SK-N-SH treated with all-trans-retinoic acid at 6 μM for 48 hours (cell line): ENCODE results near the gene TBC1D2B.
"Not testable (repeated sequence)": the region's sequence is repeated elsewhere in the genome, so short reads cannot be mapped to it uniquely, and the experiment has no call there.

Experiments used
- ARNTL ChIP-seq: fragments of 450-650 bp; formaldehyde crosslinking; IDR thresholded peaks from 2 replicates; pipeline ENCODE4 v1.5.0; 2020; ENCODE audit warnings: low read depth, mild to moderate bottlenecking, moderate library complexity, borderline replicate concordance
- GLIS3 ChIP-seq: fragments of 250-450 bp; sonication (Bioruptor Pico); IDR thresholded peaks from 2 replicates; pipeline ENCODE4 v1.5.0; 2020; ENCODE audit warnings: mild to moderate bottlenecking, moderate library complexity
- ISL1 ChIP-seq: fragments of 250-450 bp; sonication (Bioruptor Pico); IDR thresholded peaks from 2 replicates; pipeline ENCODE4 v2.1.2; 2022; ENCODE audit warnings: mild to moderate bottlenecking, moderate library complexity
- PPARA ChIP-seq: fragments of 250-450 bp; sonication (Bioruptor Pico); IDR thresholded peaks from 2 replicates; pipeline ENCODE4 v1.5.0; 2020; ENCODE audit warnings: mild to moderate bottlenecking, borderline replicate concordance
- RARB ChIP-seq: fragments of 250-450 bp; sonication (Bioruptor Pico); IDR thresholded peaks from 2 replicates; pipeline ENCODE4 v1.8.0; 2021; ENCODE audit warnings: mild to moderate bottlenecking, moderate library complexity
- TCF4 ChIP-seq: fragments of 250-450 bp; sonication (Bioruptor Pico); IDR thresholded peaks from 2 replicates; pipeline ENCODE4 v1.8.0; 2021; ENCODE audit warnings: mild to moderate bottlenecking, moderate library complexity, borderline replicate concordance
- TOX ChIP-seq: fragments of 250-450 bp; sonication (Bioruptor Pico); IDR thresholded peaks from 2 replicates; pipeline ENCODE4 v1.8.0; 2021; ENCODE audit warnings: mild to moderate bottlenecking, moderate library complexity, borderline replicate concordance
- ZFP3 ChIP-seq: fragments of 250-450 bp; sonication (Bioruptor Pico); IDR thresholded peaks from 2 replicates; pipeline ENCODE4 v1.5.0; 2020; ENCODE audit warnings: mild to moderate bottlenecking, moderate library complexity
- ZFP30 ChIP-seq: fragments of 450-650 bp; formaldehyde crosslinking; IDR thresholded peaks from 2 replicates; pipeline ENCODE4 v1.5.0; 2022; ENCODE audit warnings: mild to moderate bottlenecking, moderate library complexity
- ZNF8 ChIP-seq: fragments of 450-650 bp; formaldehyde crosslinking; IDR thresholded peaks from 2 replicates; pipeline ENCODE4 v1.5.0; 2020; ENCODE audit warnings: mild to moderate bottlenecking, moderate library complexity
- TF ChIP-seq, protein P1 (sequence below): fragments of 250-450 bp; sonication (Bioruptor Pico); IDR thresholded peaks from 2 replicates; pipeline ENCODE4 v1.8.0; 2020; ENCODE audit warnings: mild to moderate bottlenecking, moderate library complexity, borderline replicate concordance
- TF ChIP-seq, protein P2 (sequence below): fragments of 250-450 bp; sonication (Bioruptor Pico); IDR thresholded peaks from 2 replicates; pipeline ENCODE4 v1.5.1; 2020; ENCODE audit warnings: low read depth, mild to moderate bottlenecking, moderate library complexity
- TF ChIP-seq, protein P3 (sequence below): fragments of 250-450 bp; sonication (Bioruptor Pico); IDR thresholded peaks from 2 replicates; pipeline ENCODE4 v1.8.0; 2021; ENCODE audit warnings: low read depth, mild to moderate bottlenecking, moderate library complexity, borderline replicate concordance

DNA sequence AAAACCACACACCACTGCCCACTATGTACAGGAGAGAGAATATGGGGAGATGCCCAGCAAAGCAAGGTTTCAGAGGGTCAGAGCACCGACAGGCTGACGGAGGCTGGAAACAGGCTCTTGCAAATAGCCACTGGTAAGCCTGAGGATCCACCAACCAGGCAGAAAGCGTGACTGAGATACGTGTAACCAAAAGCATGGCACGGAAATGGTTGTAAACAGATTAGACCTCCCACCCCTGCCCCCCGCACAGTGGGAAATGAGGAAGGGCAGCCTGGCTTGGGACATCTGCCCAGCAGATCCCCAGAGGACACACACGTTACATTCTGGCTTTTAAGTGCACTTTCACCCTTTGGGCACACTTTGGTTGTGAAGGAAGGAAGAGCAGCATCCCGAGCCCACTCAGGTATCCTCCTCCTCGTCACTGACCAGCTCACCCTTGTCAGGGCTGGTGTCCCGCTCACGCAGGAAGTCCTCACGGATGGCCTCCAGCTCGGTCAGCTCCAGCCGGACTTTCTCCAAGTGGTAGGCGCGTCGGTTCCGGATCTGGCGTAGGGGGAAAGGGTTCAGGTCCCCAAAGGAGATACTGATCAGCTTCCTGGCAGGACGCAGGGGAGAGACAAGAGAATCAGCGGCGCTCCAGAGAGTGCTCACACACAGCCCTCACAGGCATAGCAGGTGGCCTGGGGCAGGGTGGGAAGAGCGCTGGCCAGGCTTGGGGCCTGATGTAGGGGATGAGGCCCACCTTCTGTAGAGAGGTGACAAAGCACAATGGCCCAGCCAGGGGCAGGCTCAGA, 79.6 kb downstream of the TBC1D2B start:
- not testable (repeated sequence) for TF ChIP-seq ZNF8 (CRISPR knock-in tag); ZFP30 (CRISPR knock-in tag); ARNTL (CRISPR knock-in tag); ZFP3; TOX (CRISPR knock-in tag); RARB; TCF4 (CRISPR knock-in tag); PPARA (CRISPR knock-in tag); GLIS3 (CRISPR knock-in tag); ISL1 (CRISPR knock-in tag)
- TF ChIP-seq, protein P1, sequence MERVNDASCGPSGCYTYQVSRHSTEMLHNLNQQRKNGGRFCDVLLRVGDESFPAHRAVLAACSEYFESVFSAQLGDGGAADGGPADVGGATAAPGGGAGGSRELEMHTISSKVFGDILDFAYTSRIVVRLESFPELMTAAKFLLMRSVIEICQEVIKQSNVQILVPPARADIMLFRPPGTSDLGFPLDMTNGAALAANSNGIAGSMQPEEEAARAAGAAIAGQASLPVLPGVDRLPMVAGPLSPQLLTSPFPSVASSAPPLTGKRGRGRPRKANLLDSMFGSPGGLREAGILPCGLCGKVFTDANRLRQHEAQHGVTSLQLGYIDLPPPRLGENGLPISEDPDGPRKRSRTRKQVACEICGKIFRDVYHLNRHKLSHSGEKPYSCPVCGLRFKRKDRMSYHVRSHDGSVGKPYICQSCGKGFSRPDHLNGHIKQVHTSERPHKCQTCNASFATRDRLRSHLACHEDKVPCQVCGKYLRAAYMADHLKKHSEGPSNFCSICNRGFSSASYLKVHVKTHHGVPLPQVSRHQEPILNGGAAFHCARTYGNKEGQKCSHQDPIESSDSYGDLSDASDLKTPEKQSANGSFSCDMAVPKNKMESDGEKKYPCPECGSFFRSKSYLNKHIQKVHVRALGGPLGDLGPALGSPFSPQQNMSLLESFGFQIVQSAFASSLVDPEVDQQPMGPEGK, result not testable (repeated sequence)
- TF ChIP-seq, protein P2, sequence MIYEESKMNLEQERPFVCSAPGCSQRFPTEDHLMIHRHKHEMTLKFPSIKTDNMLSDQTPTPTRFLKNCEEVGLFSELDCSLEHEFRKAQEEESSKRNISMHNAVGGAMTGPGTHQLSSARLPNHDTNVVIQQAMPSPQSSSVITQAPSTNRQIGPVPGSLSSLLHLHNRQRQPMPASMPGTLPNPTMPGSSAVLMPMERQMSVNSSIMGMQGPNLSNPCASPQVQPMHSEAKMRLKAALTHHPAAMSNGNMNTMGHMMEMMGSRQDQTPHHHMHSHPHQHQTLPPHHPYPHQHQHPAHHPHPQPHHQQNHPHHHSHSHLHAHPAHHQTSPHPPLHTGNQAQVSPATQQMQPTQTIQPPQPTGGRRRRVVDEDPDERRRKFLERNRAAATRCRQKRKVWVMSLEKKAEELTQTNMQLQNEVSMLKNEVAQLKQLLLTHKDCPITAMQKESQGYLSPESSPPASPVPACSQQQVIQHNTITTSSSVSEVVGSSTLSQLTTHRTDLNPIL, result not testable (repeated sequence)
- TF ChIP-seq, protein P3, sequence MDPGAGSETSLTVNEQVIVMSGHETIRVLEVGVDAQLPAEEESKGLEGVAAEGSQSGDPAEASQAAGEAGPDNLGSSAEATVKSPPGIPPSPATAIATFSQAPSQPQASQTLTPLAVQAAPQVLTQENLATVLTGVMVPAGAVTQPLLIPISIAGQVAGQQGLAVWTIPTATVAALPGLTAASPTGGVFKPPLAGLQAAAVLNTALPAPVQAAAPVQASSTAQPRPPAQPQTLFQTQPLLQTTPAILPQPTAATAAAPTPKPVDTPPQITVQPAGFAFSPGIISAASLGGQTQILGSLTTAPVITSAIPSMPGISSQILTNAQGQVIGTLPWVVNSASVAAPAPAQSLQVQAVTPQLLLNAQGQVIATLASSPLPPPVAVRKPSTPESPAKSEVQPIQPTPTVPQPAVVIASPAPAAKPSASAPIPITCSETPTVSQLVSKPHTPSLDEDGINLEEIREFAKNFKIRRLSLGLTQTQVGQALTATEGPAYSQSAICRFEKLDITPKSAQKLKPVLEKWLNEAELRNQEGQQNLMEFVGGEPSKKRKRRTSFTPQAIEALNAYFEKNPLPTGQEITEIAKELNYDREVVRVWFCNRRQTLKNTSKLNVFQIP (CRISPR knock-in tag), result not testable (repeated sequence)
